Measurements from ENCODE around the gene PRC1. TPM values are rescaled to one million over a fixed set of nuclear protein-coding genes. Genes with fewer than 3 reads are reported as not detected.

Gene PRC1
- total RNA-seq, 3 donors from 2014 or later = 4.3 to 19.8 (median 10.5) TPM

DNA sequence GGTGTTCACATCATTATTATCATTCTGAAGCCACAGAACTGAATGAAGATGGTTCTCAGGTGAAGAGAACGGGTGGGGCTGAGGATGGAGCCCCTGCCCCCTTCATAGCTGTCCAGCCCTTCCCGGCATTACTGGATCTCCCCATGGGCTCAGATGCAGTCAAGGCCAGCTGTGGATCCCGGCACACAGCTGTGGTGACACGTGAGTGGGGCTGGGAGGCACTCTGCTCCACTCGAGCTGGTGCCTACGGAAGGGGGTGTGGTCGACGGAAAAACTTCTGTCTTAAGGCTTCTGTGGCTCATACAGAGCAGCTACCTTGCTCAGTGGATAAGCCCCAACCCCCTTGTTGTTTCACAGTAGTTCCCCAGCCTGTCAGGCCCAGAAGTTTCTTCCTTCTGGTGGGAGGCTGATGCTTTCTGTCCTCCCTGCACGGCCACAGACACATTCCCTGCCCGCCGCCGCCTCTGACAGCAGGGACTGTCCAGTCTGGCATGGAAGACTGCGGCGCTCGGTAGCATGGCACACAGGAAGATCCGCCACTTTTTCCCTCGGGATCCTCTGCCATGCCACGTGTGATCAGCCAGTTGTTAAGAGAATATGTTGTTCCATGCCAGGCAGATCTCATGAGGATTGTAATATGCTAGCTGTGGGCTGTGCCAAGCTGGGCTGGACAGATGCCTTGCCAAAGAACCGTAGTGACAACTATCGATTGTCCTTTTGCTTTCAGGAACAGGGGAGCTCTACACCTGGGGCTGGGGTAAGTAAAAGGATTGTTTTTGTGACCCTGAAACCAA, 33.8 kb downstream of the PRC1 start:
- Histone ChIP-seq H3K36me3 (no peaks in the 10 kb centered on the region), H3K4me1 (peaks cover 3 to 8% of the 10 kb centered on the region in 2 donors), H3K9me3 (no peaks in the 10 kb centered on the region), H3K27me3 (no peaks in the 10 kb centered on the region), H3K4me3 (no peak overlapping the region), H3K27ac (peak overlapping the region in 1 of 2 donors; percentile 29)
- intact Hi-C loops (cut with DNase I; ENCODE audit: low total_unique reads) = no loop called here
- no peak for DNase-seq (ENCODE audit: low spot score in 2 of 2)
- TF ChIP-seq POLR2AphosphoS5 (IDR thresholded peaks at IDR 0.05) (no peak), CTCF (IDR thresholded peaks at IDR 0.05) (no peak), POLR2A (IDR thresholded peaks at IDR 0.05) (no peak)

GRCh38 chr15:90959894-90960293, 34.4 kb downstream of the PRC1 start:
- intact Hi-C loops (cut with DNase I; ENCODE audit: low total_unique reads) = loop anchor here (5.0 kb wide), 1 partner anchor 307 kb away; no protein-coding TSS in a partner anchor

GRCh38 chr15:90959028-90959595, 35.2 kb downstream of the PRC1 start:
- Histone ChIP-seq H3K4me3 (no peak overlapping the region), H3K9me3 (no peaks in the 10 kb centered on the region), H3K27ac (peak overlapping the region in 1 of 2 donors; percentile 2), H3K4me1 (peaks cover 3 to 8% of the 10 kb centered on the region in 2 donors), H3K27me3 (no peaks in the 10 kb centered on the region), H3K36me3 (no peaks in the 10 kb centered on the region)
- intact Hi-C loops (cut with DNase I; ENCODE audit: low total_unique reads) = loop anchor here (5.0 kb wide), 1 partner anchor 308 kb away; no protein-coding TSS in a partner anchor
- DNase-seq (ENCODE audit: low spot score in 2 of 2) = no peak
- TF ChIP-seq POLR2A (IDR thresholded peaks at IDR 0.05) = no peak
- TF ChIP-seq POLR2AphosphoS5 (IDR thresholded peaks at IDR 0.05) = no peak
- no peak for TF ChIP-seq CTCF (IDR thresholded peaks at IDR 0.05)

More at GRCh38 chr15:90959894-90960293, 34.4 kb downstream of the PRC1 start:
- TF ChIP-seq POLR2A (IDR thresholded peaks at IDR 0.05) = no peak
- TF ChIP-seq POLR2AphosphoS5 (IDR thresholded peaks at IDR 0.05) = no peak
- no peak for TF ChIP-seq CTCF (IDR thresholded peaks at IDR 0.05)
- Histone ChIP-seq H3K27ac (no peak overlapping the region), H3K27me3 (no peaks in the 10 kb centered on the region), H3K4me3 (no peak overlapping the region), H3K4me1 (peaks cover 3 to 8% of the 10 kb centered on the region in 2 donors), H3K9me3 (no peaks in the 10 kb centered on the region), H3K36me3 (no peaks in the 10 kb centered on the region)
- no peak for DNase-seq (ENCODE audit: low spot score in 2 of 2)

DNA sequence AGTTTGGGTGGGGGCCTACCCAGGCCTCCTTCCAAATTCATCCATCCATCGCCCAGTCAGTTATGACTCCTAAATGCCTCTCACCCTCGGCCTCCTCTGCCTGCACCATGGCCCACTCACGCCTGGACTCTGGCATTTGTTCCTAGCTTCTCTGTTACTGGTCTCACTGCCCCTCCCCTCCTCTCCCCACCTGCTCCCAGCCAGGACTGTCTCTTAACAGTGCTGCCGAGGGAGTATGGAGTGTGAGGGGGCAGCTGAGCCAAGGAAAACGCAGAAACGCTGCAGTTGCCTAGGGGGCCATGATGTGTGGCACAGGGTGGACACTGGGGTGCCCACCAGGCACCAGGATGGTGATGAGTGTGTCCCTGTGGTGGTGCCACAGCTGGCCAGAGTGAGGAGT, 36.5 kb downstream of the PRC1 start:
- TF ChIP-seq CTCF (IDR thresholded peaks at IDR 0.05) (no peak), POLR2AphosphoS5 (IDR thresholded peaks at IDR 0.05) (no peak), POLR2A (IDR thresholded peaks at IDR 0.05) (no peak)

More for the DNA sequence above, 36.5 kb downstream of the PRC1 start:
- H3K4me1 ChIP-seq = peaks cover 3 to 8% of the 10 kb centered on the region in 2 donors
- no peaks in the 10 kb centered on the region for H3K27me3 ChIP-seq
- H3K4me3 ChIP-seq = peak overlapping the region; percentile 66 to 77 (median 68)
- intact Hi-C loops (cut with DNase I; ENCODE audit: low total_unique reads) = loop anchor here (5.0 kb wide), 1 partner anchor 310 kb away; no protein-coding TSS in a partner anchor
- no peak overlapping the region for H3K27ac ChIP-seq
- H3K9me3 ChIP-seq = no peaks in the 10 kb centered on the region
- H3K36me3 ChIP-seq = peaks cover 7% of the 10 kb centered on the region
- no peak for DNase-seq (ENCODE audit: low spot score in 2 of 2)

Measured in breast epithelium (tissue), 4 donors.